GF-D8 (cell line): ENCODE measurements around the gene PRPF38A.
"Not testable (repeated sequence)": the region's sequence is repeated elsewhere in the genome, so short reads cannot be mapped to it uniquely, and the experiment has no call there.

Experiments used
- DNase-seq: peaks from one replicate; lab custom pipeline; 2025; lab: John Stamatoyannopoulos, UW

The PRPF38A gene

GRCh38 chr1:52404116-52404974, at the start of gene PRPF38A, which contains the start of gene ORC1:
PRPF38A (plus strand) TSS chr1:52404602; CDS start chr1:52404750, 148 bp downstream.
ORC1 (minus strand) TSS chr1:52404423; CDS start chr1:52402223, 2,200 bp downstream.
- DNase-seq: peak; percentile 92

- DNase-seq: no peak
Measured at GRCh38 chr1:52355436-52355835, 49.0 kb upstream of the PRPF38A start.

GRCh38 chr1:52355847-52356505, 48.4 kb upstream of the PRPF38A start:
- no peak for DNase-seq

DNA sequence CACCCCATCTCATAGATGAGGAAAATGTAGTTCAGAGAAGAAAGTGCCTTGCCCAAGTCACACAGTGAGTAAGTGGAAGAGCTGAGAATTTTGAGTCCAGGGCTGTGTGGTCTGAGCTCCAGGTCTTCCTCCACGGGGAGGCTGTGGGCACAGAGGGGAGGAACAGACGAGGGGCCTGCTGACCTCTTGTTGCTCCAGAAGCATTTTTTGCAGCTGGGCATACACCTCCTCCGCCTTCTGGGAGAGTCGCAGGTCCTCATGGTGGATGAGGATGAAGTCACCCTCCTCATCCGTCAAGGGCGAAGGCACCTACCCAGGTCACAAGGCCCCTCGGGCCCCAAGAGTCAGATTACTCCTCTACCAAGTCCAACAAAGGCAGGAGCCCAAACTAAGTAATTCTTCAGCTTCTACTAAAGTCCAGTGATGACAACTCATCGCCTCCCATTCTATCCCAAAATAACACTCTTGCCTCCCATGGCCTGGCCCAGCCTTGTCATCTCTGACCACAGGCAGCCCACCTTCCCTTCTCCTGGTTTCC, 47.5 kb upstream of the PRPF38A start:
- no peak for DNase-seq

- no peak for DNase-seq
Measured at GRCh38 chr1:52357397-52357796, 47.0 kb upstream of the PRPF38A start.

DNA sequence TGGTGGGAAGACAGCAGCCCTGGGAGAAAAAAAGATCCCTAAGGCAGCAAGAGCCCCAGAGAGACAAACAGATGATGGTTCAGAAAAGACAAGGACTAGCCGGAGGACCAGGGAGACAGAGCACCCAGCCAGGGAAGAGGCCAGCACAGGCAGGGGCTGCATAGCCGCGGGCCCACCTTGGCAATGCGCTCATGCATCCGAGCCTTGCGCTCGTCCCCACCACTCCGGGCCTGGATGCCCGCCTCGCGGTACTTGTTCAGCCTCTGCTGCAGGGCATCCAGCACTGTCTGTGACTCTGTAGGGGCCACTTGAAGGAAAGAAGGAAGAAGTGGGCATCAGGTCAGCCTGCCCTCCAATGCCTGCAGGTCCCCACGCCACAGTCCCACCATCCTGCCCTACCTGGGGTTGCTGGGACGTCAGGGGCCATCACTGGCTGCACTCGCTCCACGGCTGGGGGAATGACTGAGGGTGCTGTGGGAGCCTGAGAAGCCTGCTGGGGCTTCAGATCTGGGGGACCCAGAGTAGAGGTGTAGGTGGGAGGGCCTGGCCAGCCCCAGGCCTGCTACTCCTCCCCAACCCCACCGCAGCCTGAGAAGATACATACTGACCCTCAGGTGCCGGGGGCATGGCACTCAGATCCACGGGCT, 45.4 kb upstream of the PRPF38A start:
- DNase-seq: no peak

GRCh38 chr1:52359676-52360594, 44.5 kb upstream of the PRPF38A start:
- no peak for DNase-seq

DNA sequence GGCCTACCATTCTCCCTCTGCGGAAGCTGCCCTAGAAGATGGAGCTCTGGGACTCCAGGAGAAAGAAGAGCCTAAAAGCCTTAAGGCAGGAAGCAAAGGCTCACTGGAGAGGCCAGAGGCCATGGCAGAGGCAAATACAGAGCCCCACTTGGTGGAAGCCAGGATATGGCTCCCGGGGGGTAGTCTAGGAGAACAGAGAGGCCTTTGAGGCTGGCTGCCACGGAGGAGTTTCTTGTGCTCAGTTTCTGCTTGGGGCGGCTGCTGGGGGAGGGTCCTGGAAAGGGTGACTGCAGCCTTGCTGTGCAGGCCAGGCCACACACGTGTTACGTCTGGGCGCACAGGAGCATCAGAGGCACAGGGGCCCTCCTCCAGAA, 43.8 kb upstream of the PRPF38A start:
- no peak for DNase-seq

DNA sequence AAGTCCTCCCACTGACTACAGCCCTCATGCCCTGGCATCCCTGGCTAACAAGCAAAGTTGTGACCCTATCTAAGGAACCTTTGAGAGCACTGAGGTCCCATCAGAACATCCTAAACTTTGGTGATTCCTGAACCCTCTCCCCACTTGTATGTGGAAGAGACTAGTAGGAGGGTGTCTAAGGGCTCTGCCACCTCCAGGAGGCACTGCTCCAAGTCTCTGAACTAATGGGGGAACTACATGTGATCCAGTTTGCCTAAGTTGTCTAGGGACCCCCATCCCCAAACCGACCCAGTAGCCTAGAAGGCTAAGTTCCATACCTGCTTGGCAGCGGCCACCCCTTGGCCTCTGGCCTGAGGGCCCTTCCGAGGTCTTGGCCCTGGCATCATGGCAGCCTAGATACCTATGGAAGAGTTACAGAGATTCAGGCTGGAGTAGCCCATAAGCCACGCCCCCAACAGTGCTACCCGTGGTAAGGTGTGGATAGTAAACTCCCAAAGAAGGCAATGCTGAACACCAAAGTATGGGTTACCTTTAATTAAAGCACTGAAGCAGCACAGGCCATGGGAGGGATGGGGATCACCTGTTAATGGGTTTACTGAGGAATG, 40.1 kb upstream of the PRPF38A start:
- DNase-seq: no peak

DNA sequence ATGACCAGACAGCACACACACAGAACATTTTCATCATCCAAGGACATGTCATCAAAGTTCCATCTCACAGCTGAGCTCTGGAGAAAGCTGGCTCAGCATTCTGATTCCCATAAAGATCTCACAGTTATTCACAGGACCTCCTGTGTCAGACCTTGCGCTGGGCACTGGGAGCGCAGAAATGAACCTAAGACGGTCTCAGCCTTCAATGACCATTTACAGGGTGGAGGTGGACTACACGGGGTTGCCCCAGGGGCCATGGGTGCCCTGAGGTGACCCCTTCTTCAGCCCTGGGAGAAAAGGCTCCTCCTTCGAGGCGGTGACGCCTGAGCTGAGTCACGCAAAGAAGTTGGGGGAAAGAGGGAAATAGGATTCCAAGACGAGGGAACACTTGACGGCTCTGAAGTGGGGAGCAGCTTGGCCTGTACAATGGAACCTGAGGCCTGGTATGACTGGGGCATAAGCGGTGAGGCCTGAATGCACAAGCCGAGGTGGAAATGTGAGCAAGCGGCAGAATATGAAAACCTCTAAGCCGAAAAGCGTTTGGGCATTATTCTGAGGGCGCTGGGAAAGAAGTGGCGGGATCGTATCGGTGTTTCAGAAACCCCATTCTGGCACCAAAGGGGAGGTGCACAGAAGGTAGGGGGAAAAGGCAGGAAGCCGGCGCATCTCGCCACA, 39.2 kb upstream of the PRPF38A start:
- peak; percentile 13 for DNase-seq

GRCh38 chr1:52365746-52366516, 38.5 kb upstream of the PRPF38A start, which contains the start of gene CC2D1B:
CC2D1B (minus strand) TSS chr1:52366205; CDS start chr1:52364620, 1,585 bp downstream.
- peak; percentile 93 for DNase-seq

GRCh38 chr1:52366517-52366827, 37.9 kb upstream of the PRPF38A start:
- no peak for DNase-seq

GRCh38 chr1:52367272-52367671, 37.1 kb upstream of the PRPF38A start:
- no peak for DNase-seq

GRCh38 chr1:52368383-52369172, 35.8 kb upstream of the PRPF38A start:
- DNase-seq: no peak

DNA sequence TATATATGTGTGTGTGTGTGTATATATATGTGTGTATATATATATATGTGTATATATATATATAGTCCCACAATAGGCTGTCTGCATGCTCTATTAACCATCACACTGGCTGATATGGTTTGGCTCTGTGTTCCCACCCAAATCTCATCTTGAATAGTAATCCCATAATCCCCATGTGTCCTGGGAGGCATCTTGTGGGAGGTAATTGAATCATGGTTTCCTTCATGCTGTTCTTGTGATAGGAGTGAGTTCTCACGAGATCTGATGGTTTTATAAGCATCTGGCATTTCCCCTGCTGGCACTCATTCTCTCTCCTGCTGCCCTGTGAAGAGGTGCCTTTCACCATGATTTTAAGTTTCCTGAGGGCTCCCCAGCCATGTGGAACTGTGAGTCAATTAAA, 34.6 kb upstream of the PRPF38A start:
- not testable (repeated sequence) for DNase-seq

DNA sequence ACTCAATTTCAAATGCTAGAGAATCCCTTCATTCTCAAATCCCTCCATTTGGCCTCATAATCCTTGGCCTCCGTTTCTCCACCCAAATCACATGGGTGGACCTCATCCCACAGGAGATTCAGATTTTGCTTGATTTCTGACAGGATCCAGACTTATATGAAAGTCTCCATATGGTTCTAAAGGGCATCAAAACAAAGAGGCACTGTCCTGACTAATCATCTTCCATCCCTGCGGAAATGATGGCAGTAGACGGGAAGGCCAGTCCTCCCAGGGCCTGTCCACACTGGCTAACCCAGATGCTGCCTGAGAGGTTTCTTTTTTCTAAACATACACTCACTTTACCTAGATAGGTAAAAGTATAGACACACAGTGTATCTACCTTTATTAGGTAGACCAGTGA, 19.0 kb upstream of the PRPF38A start:
- DNase-seq: no peak

DNA sequence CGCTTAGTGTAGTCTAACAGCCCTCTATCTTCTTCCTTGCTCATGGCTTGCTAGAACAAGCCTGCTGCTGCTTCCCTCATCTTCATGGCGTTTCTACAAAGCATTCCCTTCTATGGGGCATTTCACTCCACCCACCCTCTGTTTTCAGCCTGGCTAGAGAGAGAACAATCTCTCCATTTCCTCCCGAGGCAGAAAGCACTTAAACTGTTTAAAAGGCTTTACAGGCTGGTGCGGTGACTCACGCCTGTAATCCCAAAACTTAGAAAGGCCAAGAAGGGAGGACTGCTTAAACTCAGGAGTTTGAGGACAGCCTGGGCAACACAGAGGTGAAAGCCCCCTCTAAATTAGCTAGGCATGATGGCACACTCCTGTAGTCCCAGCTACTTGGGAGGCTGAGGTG, 17.9 kb upstream of the PRPF38A start:
- DNase-seq: no peak

DNA sequence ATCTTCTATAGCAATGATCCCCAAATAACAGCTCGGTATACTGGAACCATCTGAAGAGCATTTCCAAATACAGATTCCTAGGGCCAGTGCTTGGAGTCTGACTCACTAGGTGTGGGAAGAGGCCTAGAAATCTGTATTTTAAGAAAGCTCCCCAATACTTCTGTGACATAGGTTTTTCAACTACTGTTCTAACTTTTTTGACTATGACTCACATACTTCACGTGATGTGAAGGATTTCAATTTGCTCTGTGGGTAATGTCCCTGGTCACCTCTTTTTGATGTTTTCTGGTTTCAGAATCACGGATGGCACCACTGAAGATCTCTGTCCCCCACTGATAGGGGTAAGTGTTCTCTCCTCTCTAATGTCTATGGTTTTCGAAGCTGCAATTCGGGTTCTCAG, 11.2 kb upstream of the PRPF38A start:
- no peak for DNase-seq

GRCh38 chr1:52399629-52400028, 4.8 kb upstream of the PRPF38A start:
- DNase-seq: no peak
